Vagina (tissue), 2 donors: ENCODE data around the gene SLC51B.

Source experiments
- CTCF ChIP-seq, 3 experiments: fragments of 450-650 bp in 2 of 3; fragments of 200-600 bp in 1 of 3; sonication (generic) in 1 of 3; IDR thresholded peaks; one replicate each; pipeline ENCODE4 v1.5.1; 2017 to 2019; ENCODE audit warnings: antibody characterized with exemption in 3 of 3, mild to moderate bottlenecking in 2 of 3, moderate library complexity in 2 of 3
- POLR2AphosphoS5 ChIP-seq, 2 donors: sonication (generic); formaldehyde crosslinking; IDR thresholded peaks; one replicate each; pipeline ENCODE4 v1.9.0; 2017; ENCODE audit warnings: antibody characterized with exemption in 2 of 2, mild to moderate bottlenecking in 2 of 2, low read depth in 1 of 2; ENCODE audit not compliant: insufficient read depth in 1 of 2

GRCh38 chr15:65099336-65099735, 54.1 kb downstream of the SLC51B start:
- TF ChIP-seq CTCF (IDR thresholded peaks at IDR 0.05): no peak
- no peak for TF ChIP-seq POLR2AphosphoS5 (IDR thresholded peaks at IDR 0.05; ENCODE audit: insufficient read depth in 1 of 2, low read depth in 1 of 2)
